HCT116 (cell line): Measurements from ENCODE around the gene CA4.
"Not testable (repeated sequence)": the region's sequence is repeated elsewhere in the genome, so short reads cannot be mapped to it uniquely, and the experiment has no call there.

Source experiments
- EGR1 ChIP-seq: IDR thresholded peaks from 2 replicates; pipeline ENCODE4 v1.6.1; 2012; ENCODE audit warnings: low read depth
- EZH2 ChIP-seq: fragments of 200-600 bp; sonication (generic); IDR thresholded peaks from 2 replicates; pipeline ENCODE4 v1.6.1; 2017; ENCODE audit warnings: antibody characterized with exemption, mixed run types
- JUND ChIP-seq: IDR thresholded peaks from 2 replicates; pipeline ENCODE4 v1.6.1; 2012
- POLR2AphosphoS5 ChIP-seq: IDR thresholded peaks from 2 replicates; pipeline ENCODE4 v1.6.1; 2011; ENCODE audit warnings: mild to moderate bottlenecking, low read depth, low read length, moderate library complexity
- RAD21 ChIP-seq: IDR thresholded peaks from 2 replicates; pipeline ENCODE4 v1.6.1; 2012; ENCODE audit warnings: low read depth, mild to moderate bottlenecking
- TF ChIP-seq, protein P1 (sequence below), 3 experiments: fragments of 200-600 bp in 1 of 3; sonication (generic) in 1 of 3; IDR thresholded peaks in 2 of 3; conservative IDR thresholded peaks in 1 of 3; 2 replicates each; pipeline ENCODE4 v1.5.1; 2012 to 2017; ENCODE audit warnings: low read depth in 2 of 3, low read length in 2 of 3, antibody characterized with exemption in 1 of 3, borderline replicate concordance in 1 of 3, control low read depth in 1 of 3, mild to moderate bottlenecking in 1 of 3, mixed read lengths in 1 of 3, mixed run types in 1 of 3, moderate library complexity in 1 of 3; ENCODE audit not compliant: insufficient read depth in 1 of 3
- TF ChIP-seq, protein P2 (sequence below): IDR thresholded peaks from 2 replicates; pipeline ENCODE4 v1.6.1; 2012; ENCODE audit warnings: low read depth
- TF ChIP-seq, protein P3 (sequence below): IDR thresholded peaks from 2 replicates; pipeline ENCODE4 v1.6.1; 2012

DNA sequence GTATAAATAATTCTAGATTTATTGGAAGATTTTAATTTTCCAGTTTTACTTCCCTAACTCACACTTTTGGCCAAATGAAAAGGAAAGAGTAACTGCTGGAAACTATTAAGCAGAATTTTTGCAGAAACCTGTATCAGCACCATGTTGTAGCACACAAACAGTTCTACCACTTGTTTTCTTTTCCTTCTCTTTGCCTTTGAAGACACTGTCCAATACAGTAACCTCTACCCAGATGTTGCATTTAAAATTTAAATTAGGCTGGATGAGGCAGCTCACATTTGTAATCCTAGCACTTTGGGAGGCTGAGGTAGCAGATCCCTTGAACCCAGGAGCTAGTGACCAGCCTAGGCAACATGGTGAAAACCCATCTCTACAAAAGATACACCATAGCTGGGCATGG lies 56.0 kb downstream of the CA4 start:
- TF ChIP-seq, protein P1, sequence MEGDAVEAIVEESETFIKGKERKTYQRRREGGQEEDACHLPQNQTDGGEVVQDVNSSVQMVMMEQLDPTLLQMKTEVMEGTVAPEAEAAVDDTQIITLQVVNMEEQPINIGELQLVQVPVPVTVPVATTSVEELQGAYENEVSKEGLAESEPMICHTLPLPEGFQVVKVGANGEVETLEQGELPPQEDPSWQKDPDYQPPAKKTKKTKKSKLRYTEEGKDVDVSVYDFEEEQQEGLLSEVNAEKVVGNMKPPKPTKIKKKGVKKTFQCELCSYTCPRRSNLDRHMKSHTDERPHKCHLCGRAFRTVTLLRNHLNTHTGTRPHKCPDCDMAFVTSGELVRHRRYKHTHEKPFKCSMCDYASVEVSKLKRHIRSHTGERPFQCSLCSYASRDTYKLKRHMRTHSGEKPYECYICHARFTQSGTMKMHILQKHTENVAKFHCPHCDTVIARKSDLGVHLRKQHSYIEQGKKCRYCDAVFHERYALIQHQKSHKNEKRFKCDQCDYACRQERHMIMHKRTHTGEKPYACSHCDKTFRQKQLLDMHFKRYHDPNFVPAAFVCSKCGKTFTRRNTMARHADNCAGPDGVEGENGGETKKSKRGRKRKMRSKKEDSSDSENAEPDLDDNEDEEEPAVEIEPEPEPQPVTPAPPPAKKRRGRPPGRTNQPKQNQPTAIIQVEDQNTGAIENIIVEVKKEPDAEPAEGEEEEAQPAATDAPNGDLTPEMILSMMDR (IDR thresholded peaks at IDR 0.05 in 2 of 3, conservative IDR thresholded peaks at IDR 0.05 in 1 of 3; ENCODE audit: borderline replicate concordance in 1 of 3, insufficient read depth in 1 of 3, low read depth in 2 of 3, low read length in 2 of 3): not testable (repeated sequence)
- not testable (repeated sequence) for TF ChIP-seq JUND, EZH2, POLR2AphosphoS5, EGR1, RAD21
- TF ChIP-seq, protein P2, sequence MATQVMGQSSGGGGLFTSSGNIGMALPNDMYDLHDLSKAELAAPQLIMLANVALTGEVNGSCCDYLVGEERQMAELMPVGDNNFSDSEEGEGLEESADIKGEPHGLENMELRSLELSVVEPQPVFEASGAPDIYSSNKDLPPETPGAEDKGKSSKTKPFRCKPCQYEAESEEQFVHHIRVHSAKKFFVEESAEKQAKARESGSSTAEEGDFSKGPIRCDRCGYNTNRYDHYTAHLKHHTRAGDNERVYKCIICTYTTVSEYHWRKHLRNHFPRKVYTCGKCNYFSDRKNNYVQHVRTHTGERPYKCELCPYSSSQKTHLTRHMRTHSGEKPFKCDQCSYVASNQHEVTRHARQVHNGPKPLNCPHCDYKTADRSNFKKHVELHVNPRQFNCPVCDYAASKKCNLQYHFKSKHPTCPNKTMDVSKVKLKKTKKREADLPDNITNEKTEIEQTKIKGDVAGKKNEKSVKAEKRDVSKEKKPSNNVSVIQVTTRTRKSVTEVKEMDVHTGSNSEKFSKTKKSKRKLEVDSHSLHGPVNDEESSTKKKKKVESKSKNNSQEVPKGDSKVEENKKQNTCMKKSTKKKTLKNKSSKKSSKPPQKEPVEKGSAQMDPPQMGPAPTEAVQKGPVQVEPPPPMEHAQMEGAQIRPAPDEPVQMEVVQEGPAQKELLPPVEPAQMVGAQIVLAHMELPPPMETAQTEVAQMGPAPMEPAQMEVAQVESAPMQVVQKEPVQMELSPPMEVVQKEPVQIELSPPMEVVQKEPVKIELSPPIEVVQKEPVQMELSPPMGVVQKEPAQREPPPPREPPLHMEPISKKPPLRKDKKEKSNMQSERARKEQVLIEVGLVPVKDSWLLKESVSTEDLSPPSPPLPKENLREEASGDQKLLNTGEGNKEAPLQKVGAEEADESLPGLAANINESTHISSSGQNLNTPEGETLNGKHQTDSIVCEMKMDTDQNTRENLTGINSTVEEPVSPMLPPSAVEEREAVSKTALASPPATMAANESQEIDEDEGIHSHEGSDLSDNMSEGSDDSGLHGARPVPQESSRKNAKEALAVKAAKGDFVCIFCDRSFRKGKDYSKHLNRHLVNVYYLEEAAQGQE: not testable (repeated sequence)
- TF ChIP-seq, protein P3, sequence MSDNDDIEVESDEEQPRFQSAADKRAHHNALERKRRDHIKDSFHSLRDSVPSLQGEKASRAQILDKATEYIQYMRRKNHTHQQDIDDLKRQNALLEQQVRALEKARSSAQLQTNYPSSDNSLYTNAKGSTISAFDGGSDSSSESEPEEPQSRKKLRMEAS: not testable (repeated sequence)
